SK-N-SH (cell line): ENCODE results near the gene AK3.

ENCODE experiments used
- CTCF ChIP-seq: fragments of 200-600 bp; sonication (generic); IDR thresholded peaks from 2 replicates; pipeline ENCODE4 v1.6.1; 2017; ENCODE audit warnings: antibody characterized with exemption, mild to moderate bottlenecking, moderate library complexity
- EP300 ChIP-seq, 2 experiments: IDR thresholded peaks; 2 replicates each; pipeline versions ENCODE4 v1.4.0 to v1.6.1; 2012; ENCODE audit warnings: borderline replicate concordance in 1 of 2, low read depth in 1 of 2, low read length in 1 of 2
- FOXM1 ChIP-seq: IDR thresholded peaks from 2 replicates; pipeline ENCODE4 v1.4.0; 2012; ENCODE audit warnings: low read depth, mild to moderate bottlenecking
- MAX ChIP-seq: IDR thresholded peaks from 2 replicates; pipeline ENCODE4 v1.4.0; 2012; ENCODE audit warnings: low read depth
- PBX3 ChIP-seq: IDR thresholded peaks from 2 replicates; pipeline ENCODE4; 2012
- POLR2AphosphoS5 ChIP-seq: IDR thresholded peaks from 2 replicates; pipeline ENCODE4 v1.6.1; 2012; ENCODE audit warnings: low read depth, low read length
- RAD21 ChIP-seq: IDR thresholded peaks from 2 replicates; pipeline ENCODE4 v1.6.1; 2012; ENCODE audit warnings: mild to moderate bottlenecking, low read length
- REST ChIP-seq: IDR thresholded peaks from 2 replicates; pipeline ENCODE4 v1.6.1; 2012; ENCODE audit warnings: mild to moderate bottlenecking, low read depth, low read length, moderate library complexity
- RXRA ChIP-seq: IDR thresholded peaks from 2 replicates; pipeline ENCODE4 v1.4.0; 2012; ENCODE audit warnings: low read depth, mild to moderate bottlenecking, borderline replicate concordance
- TAF1 ChIP-seq: IDR thresholded peaks from 2 replicates; pipeline ENCODE4 v1.6.1; 2012; ENCODE audit warnings: low read depth, mild to moderate bottlenecking, low read length, moderate library complexity, borderline replicate concordance
- USF2 ChIP-seq: fragments of 150-350 bp; IDR thresholded peaks from 2 replicates; pipeline ENCODE4 v1.6.1; 2017; ENCODE audit warnings: antibody characterized with exemption, low read length, low read depth, borderline replicate concordance
- YY1 ChIP-seq: IDR thresholded peaks from 2 replicates; pipeline ENCODE4 v1.4.0; 2012; ENCODE audit warnings: low read depth, mild to moderate bottlenecking
- ZBTB33 ChIP-seq: IDR thresholded peaks from 2 replicates; pipeline ENCODE4 v1.4.0; 2012; ENCODE audit warnings: low read depth, borderline replicate concordance

GRCh38 chr9:4738866-4739586 lies 2.0 kb downstream of the AK3 start:
- no peak for TF ChIP-seq CTCF
- TF ChIP-seq REST = no peak
- no peak for TF ChIP-seq MAX
- no peak for TF ChIP-seq RXRA
- TF ChIP-seq EP300 (IDR thresholded peaks at IDR 0.05; ENCODE audit: borderline replicate concordance in 1 of 2, low read depth in 1 of 2, low read length in 1 of 2) = no peak
- TF ChIP-seq POLR2AphosphoS5 = no peak
- no peak for TF ChIP-seq TAF1
- no peak for TF ChIP-seq FOXM1
- TF ChIP-seq RAD21 = no peak
- TF ChIP-seq YY1 = no peak
- TF ChIP-seq USF2 = no peak
- no peak for TF ChIP-seq PBX3
- TF ChIP-seq ZBTB33 = no peak
